Endothelial cell of umbilical vein (primary cell): ENCODE results near the gene SLC35F3. TPM values are rescaled to one million over a fixed set of nuclear protein-coding genes. Genes with fewer than 3 reads are reported as not detected.

Experiments used
- BruUV-seq: library from RNA; stranded (reverse); fragments of 400-500 nt; replicated peaks from 2 replicates; lab custom pipeline; 2021; lab: Mats Ljungman, UMichigan
- CTCF ChIA-PET: fragments of 300-600, 350-600 bp; sonication (Branson Sonifier 250); formaldehyde crosslinking; loops from one replicate; lab custom pipeline; 2021; ENCODE audit warnings: antibody characterized with exemption, inconsistent platforms; lab: Charles Lee
- POLR2A ChIA-PET: fragments of 300-600, 350-600 bp; sonication (Branson Sonifier 250); formaldehyde crosslinking; loops from one replicate; lab custom pipeline; 2021; ENCODE audit warnings: antibody characterized with exemption, inconsistent platforms; lab: Charles Lee
- DNase-seq: peaks from one replicate; pipeline ENCODE4 v3.0.0-alpha.2; 2011; ENCODE audit warnings: low read depth, low spot score
- FAIRE-seq: peaks from 2 replicates; lab custom pipeline; 2011; peaks lifted over from hg19 to GRCh38; lab: Jason Lieb, UNC
- H2AFZ ChIP-seq: 2 replicates; pipeline ENCODE4 v1.6.0; 2012; ENCODE audit warnings: low read depth, low read length, control low read depth, inconsistent platforms
- H3K27ac ChIP-seq: 2 replicates; pipeline ENCODE4 v1.5.1; 2011; ENCODE audit warnings: low read depth, mild to moderate bottlenecking, control low read depth, low read length, moderate library complexity; ENCODE audit not compliant: insufficient read depth
- H3K27me3 ChIP-seq, 2 experiments: 2 replicates each; pipeline versions ENCODE4 v1.6.0 to v1.6.1; 2011; ENCODE audit warnings: low read length in 2 of 2, mixed read lengths in 1 of 2; ENCODE audit not compliant: control insufficient read depth in 2 of 2, insufficient read depth in 2 of 2
- H3K36me3 ChIP-seq, 2 experiments: 2 replicates in 1 of 2; 3 replicates in 1 of 2; pipeline ENCODE4 v1.5.1; 2011; ENCODE audit warnings: low read length in 2 of 2, mild to moderate bottlenecking in 1 of 2, moderate library complexity in 1 of 2; ENCODE audit not compliant: control insufficient read depth in 2 of 2, insufficient read depth in 2 of 2; ENCODE audit errors: extremely low read depth in 1 of 2
- H3K4me1 ChIP-seq: 3 replicates; pipeline ENCODE4 v1.5.1; 2011; ENCODE audit warnings: mild to moderate bottlenecking, low read length; ENCODE audit not compliant: control insufficient read depth, insufficient read depth; ENCODE audit errors: extremely low read depth
- H3K4me2 ChIP-seq: 2 replicates; pipeline ENCODE4 v1.6.1; 2011; ENCODE audit warnings: low read length, control low read depth, mixed read lengths; ENCODE audit not compliant: insufficient read depth
- H3K4me3 ChIP-seq, 3 experiments: fragments of 200-600 bp in 1 of 3; sonication (generic), shearing (Covaris generic) in 1 of 3; replicated peaks in 1 of 3; 2 replicates each; pipeline ENCODE4 v1.5.1; 2011 to 2016; ENCODE audit warnings: control low read depth in 3 of 3, low read length in 3 of 3, mild to moderate bottlenecking in 2 of 3, inconsistent platforms in 1 of 3, low read depth in 1 of 3, moderate library complexity in 1 of 3; ENCODE audit not compliant: insufficient read depth in 1 of 3
- H3K79me2 ChIP-seq: 2 replicates; pipeline ENCODE4 v1.6.0; 2012; ENCODE audit warnings: low read length, inconsistent platforms; ENCODE audit not compliant: control insufficient read depth, insufficient read depth
- H3K9ac ChIP-seq: replicated peaks from 2 replicates; pipeline ENCODE3; 2011; ENCODE audit warnings: low read length, control low read depth; ENCODE audit not compliant: insufficient read depth; ENCODE audit errors: extremely low read depth
- H3K9me1 ChIP-seq: replicated peaks from 3 replicates; pipeline ENCODE4 v1.6.0; 2011; ENCODE audit warnings: mild to moderate bottlenecking, low read length; ENCODE audit not compliant: control insufficient read depth, insufficient read depth; ENCODE audit errors: extremely low read depth
- H3K9me3 ChIP-seq: replicated peaks from 2 replicates; pipeline ENCODE4 v1.5.1; 2012; ENCODE audit warnings: low read length, inconsistent platforms; ENCODE audit not compliant: control insufficient read depth, insufficient read depth
- H4K20me1 ChIP-seq: replicated peaks from 2 replicates; pipeline ENCODE3; 2011; ENCODE audit warnings: mild to moderate bottlenecking, low read length; ENCODE audit not compliant: control insufficient read depth, insufficient read depth; ENCODE audit errors: extremely low read depth
- EZH2 ChIP-seq: IDR thresholded peaks from 2 replicates; pipeline ENCODE4 v1.6.1; 2012; ENCODE audit warnings: borderline replicate concordance, low read depth, mild to moderate bottlenecking, moderate library complexity, low read length, inconsistent platforms; ENCODE audit not compliant: severe bottlenecking
- FOS ChIP-seq: IDR thresholded peaks from 2 replicates; pipeline ENCODE4 v1.6.1; 2011; ENCODE audit warnings: mild to moderate bottlenecking, low read length, moderate library complexity, borderline replicate concordance; ENCODE audit not compliant: insufficient read depth
- GATA2 ChIP-seq: IDR thresholded peaks from 2 replicates; pipeline ENCODE4 v1.7.0; 2011; ENCODE audit warnings: low read depth, mild to moderate bottlenecking, moderate library complexity, mixed read lengths, low read length; ENCODE audit not compliant: insufficient read length, insufficient read depth
- JUN ChIP-seq: IDR thresholded peaks from 2 replicates; pipeline ENCODE4 v1.6.1; 2011; ENCODE audit warnings: borderline replicate concordance, low read depth; ENCODE audit not compliant: insufficient read length, insufficient read depth
- MYC ChIP-seq: IDR thresholded peaks from one replicate; pipeline ENCODE4 v1.6.1; 2011; ENCODE audit warnings: mild to moderate bottlenecking, low read depth, low read length
- POLR2A ChIP-seq: IDR thresholded peaks from 2 replicates; pipeline ENCODE4 v1.6.1; 2012; ENCODE audit warnings: low read depth, mild to moderate bottlenecking, control low read depth, low read length
- POLR2AphosphoS5 ChIP-seq: IDR thresholded peaks from 2 replicates; pipeline ENCODE4 v1.6.1; 2012; ENCODE audit warnings: low read depth, mild to moderate bottlenecking, control low read depth, low read length, moderate library complexity; ENCODE audit not compliant: insufficient read depth
- dilution Hi-C: fragments of 300-500 bp; cut with MboI; formaldehyde crosslinking; loops from one replicate; pipeline ENCODE4 v1.15.0; 2019; ENCODE audit warnings: low sequenced_read_pairs; ENCODE audit not compliant: extremely low pct_ligation_motif_present
- intact Hi-C: fragments of 100-400 bp; cut with micrococcal nuclease; formaldehyde crosslinking; loops from one replicate; pipeline ENCODE4 v1.10.0; 2022
- polyA plus RNA-seq, 4 experiments: library from polyadenylated mRNA; depleted of rRNA in 3 of 4; stranded (reverse) in 3 of 4; unstranded in 1 of 4; fragments of >200 nt; gene quantifications; 2 replicates each; pipeline versions ENCODE4 v1.2.1 to v1.2.3, GENCODE V29; 2011 to 2012; ENCODE audit warnings: missing spikeins in 1 of 4
- total RNA-seq: library from RNA; stranded (reverse); gene quantifications from 2 replicates; pipeline ENCODE4 v1.2.3, GENCODE V29; 2021
- TF ChIP-seq, protein P1 (sequence below), 2 donors: IDR thresholded peaks; 1 replicate in 1 of 2; 2 replicates in 1 of 2; pipeline ENCODE4 v1.5.1; 2011; ENCODE audit warnings: low read length in 2 of 2, mild to moderate bottlenecking in 2 of 2, moderate library complexity in 2 of 2, control low read depth in 1 of 2, inconsistent platforms in 1 of 2, low read depth in 1 of 2; ENCODE audit not compliant: insufficient read depth in 1 of 2; ENCODE audit errors: extremely low read depth in 1 of 2
- TF ChIP-seq, protein P2 (sequence below): IDR thresholded peaks from 2 replicates; pipeline ENCODE4 v1.6.1; 2011; ENCODE audit not compliant: insufficient read depth, insufficient read length

The SLC35F3 gene
- total and polyA plus RNA-seq, 2 donors (not counting 3 experiments of a cell fraction or from before 2014, with no cell fraction given): not detected

DNA sequence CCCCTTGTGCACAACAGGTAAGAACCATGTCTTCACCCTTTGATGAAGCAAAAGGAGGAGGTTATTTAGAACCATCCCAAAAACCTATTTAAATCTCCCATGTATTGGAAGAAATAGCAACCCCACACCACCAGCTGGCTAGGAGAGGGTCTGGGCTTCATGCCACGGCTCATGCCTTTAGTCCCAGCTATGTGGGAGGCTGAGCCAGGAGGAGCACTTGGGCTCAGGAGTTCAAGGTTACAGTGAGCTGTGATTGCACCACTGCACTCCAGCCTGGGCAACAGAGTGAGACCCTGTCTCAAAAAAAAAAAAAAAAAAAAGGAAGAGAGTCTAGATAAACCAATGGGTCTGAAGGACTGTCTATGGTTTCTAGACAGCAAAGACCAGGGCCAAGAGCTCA, 270.9 kb downstream of the SLC35F3 start:
- POLR2A ChIA-PET: no interaction called here
- FAIRE-seq (no peak), DNase-seq (no peak)
- no peak overlapping the region for H2AFZ ChIP-seq
- intact Hi-C loops (no loop called here), dilution Hi-C loops (no loop called here)
- no peak for TF ChIP-seq EZH2
- no peak for TF ChIP-seq POLR2A
- TF ChIP-seq JUN: no peak
- TF ChIP-seq, protein P1, sequence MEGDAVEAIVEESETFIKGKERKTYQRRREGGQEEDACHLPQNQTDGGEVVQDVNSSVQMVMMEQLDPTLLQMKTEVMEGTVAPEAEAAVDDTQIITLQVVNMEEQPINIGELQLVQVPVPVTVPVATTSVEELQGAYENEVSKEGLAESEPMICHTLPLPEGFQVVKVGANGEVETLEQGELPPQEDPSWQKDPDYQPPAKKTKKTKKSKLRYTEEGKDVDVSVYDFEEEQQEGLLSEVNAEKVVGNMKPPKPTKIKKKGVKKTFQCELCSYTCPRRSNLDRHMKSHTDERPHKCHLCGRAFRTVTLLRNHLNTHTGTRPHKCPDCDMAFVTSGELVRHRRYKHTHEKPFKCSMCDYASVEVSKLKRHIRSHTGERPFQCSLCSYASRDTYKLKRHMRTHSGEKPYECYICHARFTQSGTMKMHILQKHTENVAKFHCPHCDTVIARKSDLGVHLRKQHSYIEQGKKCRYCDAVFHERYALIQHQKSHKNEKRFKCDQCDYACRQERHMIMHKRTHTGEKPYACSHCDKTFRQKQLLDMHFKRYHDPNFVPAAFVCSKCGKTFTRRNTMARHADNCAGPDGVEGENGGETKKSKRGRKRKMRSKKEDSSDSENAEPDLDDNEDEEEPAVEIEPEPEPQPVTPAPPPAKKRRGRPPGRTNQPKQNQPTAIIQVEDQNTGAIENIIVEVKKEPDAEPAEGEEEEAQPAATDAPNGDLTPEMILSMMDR (IDR thresholded peaks at IDR 0.05; ENCODE audit: extremely low read depth in 1 of 2, insufficient read depth in 1 of 2, low read depth in 1 of 2, low read length in 2 of 2): no peak
- TF ChIP-seq MYC: no peak
- TF ChIP-seq GATA2: no peak
- TF ChIP-seq FOS: no peak
- TF ChIP-seq POLR2AphosphoS5: no peak
- TF ChIP-seq, protein P2, sequence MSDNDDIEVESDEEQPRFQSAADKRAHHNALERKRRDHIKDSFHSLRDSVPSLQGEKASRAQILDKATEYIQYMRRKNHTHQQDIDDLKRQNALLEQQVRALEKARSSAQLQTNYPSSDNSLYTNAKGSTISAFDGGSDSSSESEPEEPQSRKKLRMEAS: no peak
- CTCF ChIA-PET: no interaction called here
- H4K20me1 ChIP-seq: no peaks in the 10 kb centered on the region
- H3K4me3 ChIP-seq: no peak overlapping the region
- no peak overlapping the region for H3K27ac ChIP-seq
- H3K36me3 ChIP-seq: no peaks in the 10 kb centered on the region
- H3K79me2 ChIP-seq: no peaks in the 10 kb centered on the region
- H3K9me1 ChIP-seq: no peaks in the 10 kb centered on the region
- no peaks in the 10 kb centered on the region for H3K9me3 ChIP-seq
- no TSS peak for BruUV-seq
- H3K27me3 ChIP-seq: no peaks in the 10 kb centered on the region
- H3K9ac ChIP-seq: no peak overlapping the region
- no peaks in the 10 kb centered on the region for H3K4me1 ChIP-seq
- no peak overlapping the region for H3K4me2 ChIP-seq
